Smooth muscle cell (in vitro differentiated cells): Measurements from ENCODE around the gene CAMSAP2. TPM values are rescaled to one million over a fixed set of nuclear protein-coding genes. Genes with fewer than 3 reads are reported as not detected.

Experiments used
- DNase-seq: peaks from one replicate; lab custom pipeline; 2025; ENCODE audit not compliant: unreplicated experiment; lab: John Stamatoyannopoulos, UW
- H2AFZ ChIP-seq: fragments of 200-600 bp; sonication (generic); 2 replicates; pipeline ENCODE4 v1.6.0; 2016; ENCODE audit warnings: antibody characterized with exemption, low read depth, mild to moderate bottlenecking
- H3F3A ChIP-seq: fragments of 200-600 bp; sonication (generic); 2 replicates; pipeline ENCODE4 v1.6.0; 2017; ENCODE audit warnings: antibody characterized with exemption, low read depth
- H3K27ac ChIP-seq: fragments of 200-600 bp; sonication (generic); 2 replicates; pipeline ENCODE4 v1.5.1; 2016; ENCODE audit warnings: low read depth, mild to moderate bottlenecking
- H3K27me3 ChIP-seq: fragments of 200-600 bp; sonication (generic); 2 replicates; pipeline ENCODE4 v1.6.1; 2016; ENCODE audit warnings: low read depth, mild to moderate bottlenecking
- H3K36me3 ChIP-seq: fragments of 200-600 bp; sonication (generic); 2 replicates; pipeline ENCODE4 v1.5.1; 2016; ENCODE audit warnings: low read depth
- H3K4me1 ChIP-seq: fragments of 200-600 bp; sonication (generic); 2 replicates; pipeline ENCODE4 v1.5.1; 2016; ENCODE audit warnings: low read depth
- H3K4me2 ChIP-seq: fragments of 200-600 bp; sonication (generic); 2 replicates; pipeline ENCODE4 v1.6.0; 2016; ENCODE audit warnings: mild to moderate bottlenecking
- H3K4me3 ChIP-seq: fragments of 200-600 bp; sonication (generic); 2 replicates; pipeline ENCODE4 v1.5.1; 2016; ENCODE audit warnings: mild to moderate bottlenecking
- H3K79me2 ChIP-seq: fragments of 200-600 bp; sonication (generic); 2 replicates; pipeline ENCODE4 v1.6.0; 2016; ENCODE audit warnings: low read depth, mild to moderate bottlenecking
- H3K9ac ChIP-seq: fragments of 200-600 bp; sonication (generic); 2 replicates; pipeline ENCODE4 v1.6.0; 2016; ENCODE audit warnings: low read depth
- H3K9me3 ChIP-seq: fragments of 200-600 bp; sonication (generic); replicated peaks from 2 replicates; pipeline ENCODE4 v1.5.1; 2016; ENCODE audit warnings: low read depth
- H4K20me1 ChIP-seq: fragments of 200-600 bp; sonication (generic); 2 replicates; pipeline ENCODE4 v1.6.0; 2016; ENCODE audit warnings: low read depth
- WGBS: methylation state at CpG from one replicate; pipeline ENCODE4 v1.1.7; 2016; ENCODE audit warnings: low lambda C conversion rate; 5-methylcytosine and 5-hydroxymethylcytosine counted together
- polyA plus RNA-seq: library from polyadenylated mRNA; unstranded; fragments of >200 nt; fragmentation: Nextera tagmentation; extraction: Ambion mirVana; gene quantifications from 2 replicates; pipeline ENCODE4 v1.2.1, GENCODE V29; 2016
- total RNA-seq: library from RNA; depleted of rRNA; stranded (reverse); fragments of >200 nt; gene quantifications from 2 replicates; pipeline ENCODE4 v1.2.3, GENCODE V29; 2014
- TF ChIP-seq, protein P1 (sequence below): fragments of 200-600 bp; sonication (generic); IDR thresholded peaks from 2 replicates; pipeline ENCODE4 v1.5.1; 2017; ENCODE audit warnings: borderline replicate concordance, mild to moderate bottlenecking, antibody characterized with exemption; ENCODE audit not compliant: insufficient read depth, poor library complexity, severe bottlenecking

Gene CAMSAP2
- total and polyA plus RNA-seq, 2 experiments from 2014 or later, result 12.9 to 57.5 TPM

- Histone ChIP-seq H3K4me2 (no peak overlapping the region), H3K36me3 (peaks cover 6% of the 10 kb centered on the region), H4K20me1 (no peaks in the 10 kb centered on the region), H3K79me2 (no peaks in the 10 kb centered on the region), H3K4me3 (no peak overlapping the region), H2AFZ (no peak overlapping the region), H3K9ac (no peak overlapping the region), H3K4me1 (no peaks in the 10 kb centered on the region), H3K27me3 (no peaks in the 10 kb centered on the region), H3K27ac (no peak overlapping the region), H3K9me3 (no peaks in the 10 kb centered on the region), H3F3A (peaks cover 16% of the 10 kb centered on the region)
- TF ChIP-seq, protein P1, sequence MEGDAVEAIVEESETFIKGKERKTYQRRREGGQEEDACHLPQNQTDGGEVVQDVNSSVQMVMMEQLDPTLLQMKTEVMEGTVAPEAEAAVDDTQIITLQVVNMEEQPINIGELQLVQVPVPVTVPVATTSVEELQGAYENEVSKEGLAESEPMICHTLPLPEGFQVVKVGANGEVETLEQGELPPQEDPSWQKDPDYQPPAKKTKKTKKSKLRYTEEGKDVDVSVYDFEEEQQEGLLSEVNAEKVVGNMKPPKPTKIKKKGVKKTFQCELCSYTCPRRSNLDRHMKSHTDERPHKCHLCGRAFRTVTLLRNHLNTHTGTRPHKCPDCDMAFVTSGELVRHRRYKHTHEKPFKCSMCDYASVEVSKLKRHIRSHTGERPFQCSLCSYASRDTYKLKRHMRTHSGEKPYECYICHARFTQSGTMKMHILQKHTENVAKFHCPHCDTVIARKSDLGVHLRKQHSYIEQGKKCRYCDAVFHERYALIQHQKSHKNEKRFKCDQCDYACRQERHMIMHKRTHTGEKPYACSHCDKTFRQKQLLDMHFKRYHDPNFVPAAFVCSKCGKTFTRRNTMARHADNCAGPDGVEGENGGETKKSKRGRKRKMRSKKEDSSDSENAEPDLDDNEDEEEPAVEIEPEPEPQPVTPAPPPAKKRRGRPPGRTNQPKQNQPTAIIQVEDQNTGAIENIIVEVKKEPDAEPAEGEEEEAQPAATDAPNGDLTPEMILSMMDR, result no peak
- 86% methylated on average over 11 of the region's 11 CpGs for WGBS
- no peak for DNase-seq
Observed at GRCh38 chr1:200867018-200867811, 128.5 kb downstream of the CAMSAP2 start.

GRCh38 chr1:200869376-200869752 is 130.7 kb downstream of the CAMSAP2 start:
- no peak overlapping the region for H3K4me2 ChIP-seq
- no peak overlapping the region for H3K4me3 ChIP-seq
- no peak overlapping the region for H3K27ac ChIP-seq
- no peak overlapping the region for H3K9ac ChIP-seq
- no peaks in the 10 kb centered on the region for H3K27me3 ChIP-seq
- H3F3A ChIP-seq, result peaks cover 11% of the 10 kb centered on the region
- H2AFZ ChIP-seq, result no peak overlapping the region
- no peaks in the 10 kb centered on the region for H3K79me2 ChIP-seq
- no peaks in the 10 kb centered on the region for H3K4me1 ChIP-seq
- no peaks in the 10 kb centered on the region for H3K9me3 ChIP-seq
- WGBS, result 87% methylated on average over 5 of the region's 5 CpGs
- H3K36me3 ChIP-seq, result no peaks in the 10 kb centered on the region
- DNase-seq, result no peak
- TF ChIP-seq, protein P1, result no peak
- H4K20me1 ChIP-seq, result no peaks in the 10 kb centered on the region

GRCh38 chr1:200869753-200870391 is 131.2 kb downstream of the CAMSAP2 start:
- H3K4me2 ChIP-seq, result no peak overlapping the region
- no peaks in the 10 kb centered on the region for H3K79me2 ChIP-seq
- DNase-seq, result no peak
- peaks cover 6% of the 10 kb centered on the region for H3F3A ChIP-seq
- H3K27me3 ChIP-seq, result no peaks in the 10 kb centered on the region
- H3K36me3 ChIP-seq, result no peaks in the 10 kb centered on the region
- no peak overlapping the region for H3K9ac ChIP-seq
- no peak overlapping the region for H3K4me3 ChIP-seq
- no peaks in the 10 kb centered on the region for H4K20me1 ChIP-seq
- no peaks in the 10 kb centered on the region for H3K9me3 ChIP-seq
- TF ChIP-seq, protein P1, result no peak
- H3K27ac ChIP-seq, result no peak overlapping the region
- H2AFZ ChIP-seq, result no peak overlapping the region
- 94% methylated on average over 9 of the region's 9 CpGs for WGBS
- no peaks in the 10 kb centered on the region for H3K4me1 ChIP-seq
